ENCODE data around the gene OAS3. TPM values are rescaled to one million over a fixed set of nuclear protein-coding genes. Genes with fewer than 3 reads are reported as not detected.
"Not testable (repeated sequence)": the region's sequence is repeated elsewhere in the genome, so short reads cannot be mapped to it uniquely, and the experiment has no call there.

Gene OAS3
- total RNA-seq, 1 experiment from 2014 or later, result 17.4 TPM

GRCh38 chr12:112916270-112916669, 22.0 kb upstream of the OAS3 start:
- H3K9me3 ChIP-seq (ENCODE audit: insufficient read depth, low read depth), result no peaks in the 10 kb centered on the region
- DNase-seq, result peak in 1 of 2 experiments; percentile 96
- H3K4me2 ChIP-seq, result peak overlapping the region; percentile 7; the same call in 1 of the 2 replicates
- no peaks in the 10 kb centered on the region for H3K27me3 ChIP-seq (ENCODE audit: insufficient read depth, low read depth)
- POLR2A ChIA-PET (ENCODE audit: unreplicated experiment), result no interaction called here
- H4K20me1 ChIP-seq (ENCODE audit: insufficient read depth), result no peaks in the 10 kb centered on the region
- intact Hi-C loops (cut with micrococcal nuclease; ENCODE audit: unreplicated experiment), result no loop called here
- H3K36me3 ChIP-seq (ENCODE audit: low read depth), result no peaks in the 10 kb centered on the region
- peaks cover 7% of the 10 kb centered on the region; the same call in 1 of the 2 replicates for H3F3A ChIP-seq (ENCODE audit: insufficient read depth, low read depth)
- H3K4me1 ChIP-seq (replicated peaks; ENCODE audit: insufficient read depth), result peaks cover 11% of the 10 kb centered on the region
- no TSS peak for BruUV-seq (replicated peaks)
- TF ChIP-seq CTCF (conservative IDR thresholded peaks at IDR 0.05) (no peak), EZH2 (IDR thresholded peaks at IDR 0.05; ENCODE audit: low read depth) (no peak)
- H2AFZ ChIP-seq, result no peak overlapping the region
- CTCF ChIA-PET, result interaction anchor here (0.6 kb wide), 1 partner anchor 16 kb away, joined by 6 read pairs; no protein-coding TSS in a partner anchor
- H3K9me2 ChIP-seq (ENCODE audit: insufficient read depth), result no peaks in the 10 kb centered on the region
- no peaks in the 10 kb centered on the region for H3K79me2 ChIP-seq (ENCODE audit: low read depth)
- peak overlapping the region; percentile 42; the same call in 1 of the 2 replicates for H3K27ac ChIP-seq
- no peak overlapping the region for H3K4me3 ChIP-seq

- Histone ChIP-seq H3K4me1 (replicated peaks; ENCODE audit: insufficient read depth) (peaks cover 11% of the 10 kb centered on the region), H3F3A (ENCODE audit: insufficient read depth, low read depth) (peaks cover 7% of the 10 kb centered on the region; the same call in 1 of the 2 replicates), H3K27ac (no peak overlapping the region), H3K4me3 (no peak overlapping the region), H3K9me2 (ENCODE audit: insufficient read depth) (no peaks in the 10 kb centered on the region), H4K20me1 (ENCODE audit: insufficient read depth) (no peaks in the 10 kb centered on the region), H3K9me3 (ENCODE audit: insufficient read depth, low read depth) (no peaks in the 10 kb centered on the region), H3K4me2 (no peak overlapping the region), H3K79me2 (ENCODE audit: low read depth) (no peaks in the 10 kb centered on the region), H2AFZ (no peak overlapping the region), H3K27me3 (ENCODE audit: insufficient read depth, low read depth) (no peaks in the 10 kb centered on the region), H3K36me3 (ENCODE audit: low read depth) (no peaks in the 10 kb centered on the region)
- BruUV-seq (replicated peaks), result no TSS peak
- no peak for DNase-seq
- POLR2A ChIA-PET (ENCODE audit: unreplicated experiment), result no interaction called here
- TF ChIP-seq CTCF (conservative IDR thresholded peaks at IDR 0.05) (no peak), EZH2 (IDR thresholded peaks at IDR 0.05; ENCODE audit: low read depth) (no peak)
- intact Hi-C loops (cut with micrococcal nuclease; ENCODE audit: unreplicated experiment), result no loop called here
- CTCF ChIA-PET, result no interaction called here
These were observed 19.2 kb upstream of the OAS3 start for GRCh38 chr12:112919121-112919520.

- Histone ChIP-seq H3K4me1 (replicated peaks; ENCODE audit: insufficient read depth) (no peaks in the 10 kb centered on the region), H3K4me3 (no peak overlapping the region), H3K27me3 (ENCODE audit: insufficient read depth, low read depth) (no peaks in the 10 kb centered on the region), H2AFZ (no peak overlapping the region), H3K4me2 (no peak overlapping the region), H3K9me2 (ENCODE audit: insufficient read depth) (no peaks in the 10 kb centered on the region), H3K79me2 (ENCODE audit: low read depth) (no peaks in the 10 kb centered on the region), H4K20me1 (ENCODE audit: insufficient read depth) (no peaks in the 10 kb centered on the region), H3F3A (ENCODE audit: insufficient read depth, low read depth) (no peaks in the 10 kb centered on the region), H3K9me3 (ENCODE audit: insufficient read depth, low read depth) (peaks cover 4% of the 10 kb centered on the region; the same call in 1 of the 2 replicates), H3K27ac (no peak overlapping the region), H3K36me3 (ENCODE audit: low read depth) (no peaks in the 10 kb centered on the region)
- no TSS peak for BruUV-seq (replicated peaks)
- TF ChIP-seq EZH2 (IDR thresholded peaks at IDR 0.05; ENCODE audit: low read depth) (no peak), CTCF (conservative IDR thresholded peaks at IDR 0.05) (no peak)
- intact Hi-C loops (cut with micrococcal nuclease; ENCODE audit: unreplicated experiment), result no loop called here
- DNase-seq, result no peak
- CTCF ChIA-PET, result no interaction called here
- POLR2A ChIA-PET (ENCODE audit: unreplicated experiment), result no interaction called here
These were observed 13.3 kb upstream of the OAS3 start for GRCh38 chr12:112924986-112925385.

GRCh38 chr12:112926416-112927033, 11.7 kb upstream of the OAS3 start:
- H3K4me3 ChIP-seq; H3K4me1 ChIP-seq (replicated peaks; ENCODE audit: insufficient read depth); H3K27ac ChIP-seq; H3K79me2 ChIP-seq (ENCODE audit: low read depth); POLR2A ChIA-PET (ENCODE audit: unreplicated experiment); H3K9me3 ChIP-seq (ENCODE audit: insufficient read depth, low read depth); H3K27me3 ChIP-seq (ENCODE audit: insufficient read depth, low read depth); H4K20me1 ChIP-seq (ENCODE audit: insufficient read depth); CTCF ChIA-PET; H2AFZ ChIP-seq; H3K36me3 ChIP-seq (ENCODE audit: low read depth); DNase-seq; intact Hi-C loops (cut with micrococcal nuclease; ENCODE audit: unreplicated experiment); H3F3A ChIP-seq (ENCODE audit: insufficient read depth, low read depth); BruUV-seq (replicated peaks); H3K4me2 ChIP-seq; H3K9me2 ChIP-seq (ENCODE audit: insufficient read depth): not testable (repeated sequence)
